Naive thymus-derived CD8-positive, alpha-beta T cell (primary cell): Measurements from ENCODE around the gene KATNBL1. TPM values are rescaled to one million over a fixed set of nuclear protein-coding genes. Genes with fewer than 3 reads are reported as not detected.
A peak's percentile ranks its signal among the peaks of the same experiment; 100 is the strongest.

Experiments used
- ATAC-seq, 2 donors: fragments of 150-1000 bp; cut with Tn5 transposase in 1 of 2; sonication (Bioruptor Pico), chemical (Tn5 transposase) in 1 of 2; 1 replicate in 1 of 2; 2 replicates in 1 of 2; pipeline ENCODE4 v1.10.0; 2021; ENCODE audit warnings: mild to moderate bottlenecking in 2 of 2, moderate library complexity in 2 of 2
- POLR2A ChIA-PET: fragments of 350-600 bp; sonication (Branson Sonifier 250); formaldehyde crosslinking; loops from one replicate; lab custom pipeline; 2021; ENCODE audit warnings: antibody characterized with exemption; lab: Charles Lee
- DNase-seq, 10 donors: peaks; one replicate each; pipeline versions ENCODE4 v3.0.0 to v3.0.0-alpha.2; 2020 to 2022
- H3K27ac Mint-ChIP-seq, 10 donors: one replicate each; pipeline ENCODE4 v1.8.0; 2020 to 2022; ENCODE audit warnings: mild to moderate bottlenecking in 10 of 10, mixed read lengths in 10 of 10, moderate library complexity in 4 of 10, inconsistent platforms in 1 of 10
- H3K27me3 Mint-ChIP-seq, 5 donors: one replicate each; pipeline ENCODE4 v1.8.0; 2021 to 2022; ENCODE audit warnings: mixed read lengths in 5 of 5
- H3K36me3 Mint-ChIP-seq, 3 donors: one replicate each; pipeline ENCODE4 v1.8.0; 2020 to 2022; ENCODE audit warnings: mixed read lengths in 3 of 3, mild to moderate bottlenecking in 2 of 3, inconsistent platforms in 1 of 3
- H3K4me1 Mint-ChIP-seq, 4 donors: one replicate each; pipeline ENCODE4 v1.8.0; 2021 to 2022; ENCODE audit warnings: mixed read lengths in 4 of 4
- H3K4me3 Mint-ChIP-seq, 10 donors: one replicate each; pipeline ENCODE4 v1.8.0; 2020 to 2022; ENCODE audit warnings: mild to moderate bottlenecking in 10 of 10, mixed read lengths in 10 of 10, moderate library complexity in 6 of 10, inconsistent platforms in 1 of 10
- H3K9me3 Mint-ChIP-seq, 9 donors: one replicate each; pipeline ENCODE4 v1.8.0; 2020 to 2022; ENCODE audit warnings: mixed read lengths in 9 of 9, mild to moderate bottlenecking in 3 of 9, inconsistent platforms in 1 of 9, moderate library complexity in 1 of 9
- polyA plus RNA-seq, 3 donors: library from polyadenylated mRNA; unstranded; fragments of 300-500 nt; fragmentation: Illumina TruSeq; gene quantifications; one replicate each; pipeline ENCODE4 v1.2.3, GENCODE V29; 2021
- total RNA-seq, 8 experiments: library from RNA in 2 of 8; stranded (reverse) in 2 of 8; gene quantifications; one replicate each; pipeline ENCODE4 v1.2.3 and lab custom pipeline; 2021 to 2026

Gene KATNBL1, protein sequence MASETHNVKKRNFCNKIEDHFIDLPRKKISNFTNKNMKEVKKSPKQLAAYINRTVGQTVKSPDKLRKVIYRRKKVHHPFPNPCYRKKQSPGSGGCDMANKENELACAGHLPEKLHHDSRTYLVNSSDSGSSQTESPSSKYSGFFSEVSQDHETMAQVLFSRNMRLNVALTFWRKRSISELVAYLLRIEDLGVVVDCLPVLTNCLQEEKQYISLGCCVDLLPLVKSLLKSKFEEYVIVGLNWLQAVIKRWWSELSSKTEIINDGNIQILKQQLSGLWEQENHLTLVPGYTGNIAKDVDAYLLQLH
- total RNA-seq (10 to 100 TPM; 33.8 to 38.8 TPM), polyA plus RNA-seq (10 to 100 TPM; 24.6 to 38.7 (median 34.3) TPM), total RNA-seq (lab: John Stamatoyannopoulos, UW) (20.2 to 47.9 (median 28.7) reads per million in 6 experiments)

DNA sequence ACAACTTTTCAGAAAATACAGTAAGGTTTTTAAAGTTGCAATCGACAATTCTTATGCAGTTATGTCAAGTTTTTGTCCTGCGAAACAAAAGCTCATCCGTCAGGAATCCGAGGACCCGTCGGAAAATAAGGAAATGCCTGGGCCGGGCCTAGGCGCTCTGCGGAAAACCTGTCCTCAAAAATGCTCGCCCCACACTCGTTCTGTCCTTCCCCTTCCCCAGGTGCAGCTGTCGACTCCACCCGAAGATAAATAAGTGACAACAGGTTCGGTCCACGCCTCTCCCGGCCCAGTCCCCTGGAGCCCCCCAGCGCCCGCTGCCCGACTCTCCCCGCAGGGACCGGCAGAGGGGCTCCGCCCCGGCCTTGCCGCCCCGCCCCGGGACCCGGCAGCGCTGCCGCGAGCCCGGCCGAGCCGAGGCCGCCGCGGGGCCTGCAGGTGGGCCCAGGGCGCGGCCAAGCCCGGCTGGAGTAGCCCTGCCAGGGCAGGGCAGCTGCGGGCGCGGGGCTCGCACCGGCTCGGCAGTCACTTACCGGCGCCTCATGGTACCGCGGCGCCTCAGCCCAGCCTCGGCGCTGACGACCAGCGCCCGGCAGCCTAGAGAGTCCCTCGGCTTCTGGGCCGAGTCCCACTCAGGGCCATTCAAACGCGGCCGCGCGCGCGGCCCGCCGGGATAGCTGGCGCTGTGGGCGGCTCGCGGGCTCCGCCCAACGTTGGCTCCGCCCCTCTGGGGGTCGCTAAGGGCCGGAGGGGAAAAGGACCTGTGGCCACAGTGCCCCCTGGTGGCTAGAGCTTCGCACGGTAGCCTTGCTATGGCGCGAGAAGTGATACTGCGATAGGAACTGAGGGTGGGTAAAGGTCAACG is at the start of gene KATNBL1:
Gene KATNBL1 (minus strand): TSS at position 676 of the 862 bp plus-strand sequence. CDS start 46,420 bp downstream, outside the sequence.
- H3K27me3 Mint-ChIP-seq = no peaks in the 10 kb centered on the region
- H3K9me3 Mint-ChIP-seq = no peaks in the 10 kb centered on the region
- ATAC-seq = peak; percentile 88 to 89
- POLR2A ChIA-PET = interaction anchor here (0.9 to 2.0 kb wide), 10 partner anchors 15 to 171 kb away, joined by 3 to 9 read pairs (median 5); partner anchors contain the start of genes AVEN, EMC4, LPCAT4 and NOP10
- H3K36me3 Mint-ChIP-seq = peaks cover 0 to 8% (median 0%) of the 10 kb centered on the region in 3 donors
- H3K4me3 Mint-ChIP-seq = peak within 1 kb of the TSS; percentile 74 to 95 (median 92)
- peaks cover 3 to 29% (median 19%) of the 10 kb centered on the region in 4 donors for H3K4me1 Mint-ChIP-seq
- peak within 1 kb of the TSS; percentile 59 to 95 (median 90) for H3K27ac Mint-ChIP-seq
- DNase-seq = peak; percentile 89 to 98 (median 92)

GRCh38 chr15:34259566-34259965 is 49.7 kb upstream of the KATNBL1 start:
- no peaks in the 10 kb centered on the region for H3K27me3 Mint-ChIP-seq
- POLR2A ChIA-PET = no interaction called here
- H3K27ac Mint-ChIP-seq = peak overlapping the region in 4 of 10 donors; percentile 1 to 34 (median 11)
- ATAC-seq (no peak), DNase-seq (no peak)
- no peaks in the 10 kb centered on the region for H3K9me3 Mint-ChIP-seq
- peaks cover 5 to 73% (median 14%) of the 10 kb centered on the region in 3 donors for H3K36me3 Mint-ChIP-seq
- H3K4me3 Mint-ChIP-seq = no peak overlapping the region
- peaks cover 0 to 11% (median 3%) of the 10 kb centered on the region in 4 donors for H3K4me1 Mint-ChIP-seq

DNA sequence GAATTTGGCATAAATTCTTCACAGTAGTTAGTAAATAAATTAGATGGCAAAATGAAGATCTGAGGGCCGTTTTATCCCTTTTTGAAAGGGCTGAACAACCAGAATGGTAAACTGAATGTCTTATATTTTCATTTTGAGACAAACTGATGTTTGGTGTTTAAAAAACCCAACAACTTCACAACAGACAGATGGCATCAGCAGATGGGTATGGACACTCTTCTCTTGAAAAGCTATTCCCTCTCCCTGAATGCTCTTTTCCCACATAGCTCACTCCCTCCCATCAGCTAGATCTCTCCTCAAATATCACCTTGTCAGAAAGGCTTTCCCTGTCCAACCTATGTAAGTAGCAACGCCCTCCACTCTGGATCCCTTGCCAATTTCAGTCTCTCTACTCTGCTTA is 48.3 kb upstream of the KATNBL1 start:
- Mint-ChIP-seq H3K36me3 (peaks cover 5 to 81% (median 16%) of the 10 kb centered on the region in 3 donors), H3K27me3 (no peaks in the 10 kb centered on the region), H3K27ac (peak overlapping the region in 9 of 10 donors; percentile 20 to 76 (median 38)), H3K9me3 (no peaks in the 10 kb centered on the region), H3K4me1 (peaks cover 0 to 11% (median 2%) of the 10 kb centered on the region in 4 donors), H3K4me3 (no peak overlapping the region)
- POLR2A ChIA-PET = no interaction called here
- ATAC-seq (no peak), DNase-seq (no peak)

DNA sequence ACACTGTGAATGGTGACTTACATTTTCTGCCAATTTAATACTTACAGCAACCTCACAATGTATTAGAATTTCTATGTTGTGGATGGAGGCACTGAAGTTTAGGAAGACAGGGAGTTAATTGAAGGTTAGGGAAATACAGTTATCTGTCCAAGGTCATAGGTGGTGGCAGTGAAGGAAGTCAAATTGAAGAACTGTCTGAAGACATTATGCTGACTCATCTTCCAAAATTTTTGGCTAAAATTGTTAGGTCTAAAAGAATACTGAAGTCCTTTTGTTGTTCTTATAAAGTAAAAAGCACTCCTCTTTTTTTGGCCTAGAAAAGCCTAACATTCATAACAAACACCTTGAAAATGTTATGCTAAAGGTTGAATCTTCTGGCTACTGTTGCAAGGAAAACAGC is 42.6 kb upstream of the KATNBL1 start:
- POLR2A ChIA-PET = interaction anchor here (0.6 kb wide), 1 partner anchor 75 kb away, joined by 4 read pairs; no protein-coding TSS in a partner anchor
- Mint-ChIP-seq H3K4me1 (peaks cover 0 to 4% (median under 1%) of the 10 kb centered on the region in 4 donors), H3K4me3 (no peak overlapping the region), H3K27ac (peak overlapping the region in 1 of 10 donors; percentile 3), H3K27me3 (no peaks in the 10 kb centered on the region), H3K9me3 (no peaks in the 10 kb centered on the region), H3K36me3 (peaks cover 5 to 91% (median 24%) of the 10 kb centered on the region in 3 donors)
- ATAC-seq (no peak), DNase-seq (no peak)

DNA sequence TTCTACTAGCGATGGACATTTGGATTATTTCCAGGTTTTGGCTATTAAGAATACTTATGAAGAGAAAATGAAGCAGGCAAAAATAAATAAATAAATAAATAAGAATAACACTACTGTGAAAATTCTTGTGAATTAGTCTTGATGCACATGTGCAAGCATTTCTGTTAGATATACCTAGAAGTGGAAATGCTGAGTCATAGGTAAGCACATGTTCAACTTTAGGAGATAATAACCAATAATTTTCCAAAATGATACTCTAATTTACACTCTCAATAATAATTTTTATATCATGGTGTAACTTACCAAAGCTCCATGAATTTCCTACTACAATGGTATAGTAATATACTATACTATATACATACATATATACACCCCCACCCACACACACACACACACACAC is 38.3 kb upstream of the KATNBL1 start:
- H3K36me3 Mint-ChIP-seq = peaks cover 0 to 87% (median 18%) of the 10 kb centered on the region in 3 donors
- H3K27me3 Mint-ChIP-seq = no peaks in the 10 kb centered on the region
- ATAC-seq (no peak), DNase-seq (no peak)
- no peak overlapping the region for H3K27ac Mint-ChIP-seq
- H3K9me3 Mint-ChIP-seq = no peaks in the 10 kb centered on the region
- peaks cover 0 to 4% (median 2%) of the 10 kb centered on the region in 4 donors for H3K4me1 Mint-ChIP-seq
- H3K4me3 Mint-ChIP-seq = no peak overlapping the region
- POLR2A ChIA-PET = interaction anchor here (0.6 kb wide), 1 partner anchor 1168 kb away, joined by 3 read pairs; no protein-coding TSS in a partner anchor

DNA sequence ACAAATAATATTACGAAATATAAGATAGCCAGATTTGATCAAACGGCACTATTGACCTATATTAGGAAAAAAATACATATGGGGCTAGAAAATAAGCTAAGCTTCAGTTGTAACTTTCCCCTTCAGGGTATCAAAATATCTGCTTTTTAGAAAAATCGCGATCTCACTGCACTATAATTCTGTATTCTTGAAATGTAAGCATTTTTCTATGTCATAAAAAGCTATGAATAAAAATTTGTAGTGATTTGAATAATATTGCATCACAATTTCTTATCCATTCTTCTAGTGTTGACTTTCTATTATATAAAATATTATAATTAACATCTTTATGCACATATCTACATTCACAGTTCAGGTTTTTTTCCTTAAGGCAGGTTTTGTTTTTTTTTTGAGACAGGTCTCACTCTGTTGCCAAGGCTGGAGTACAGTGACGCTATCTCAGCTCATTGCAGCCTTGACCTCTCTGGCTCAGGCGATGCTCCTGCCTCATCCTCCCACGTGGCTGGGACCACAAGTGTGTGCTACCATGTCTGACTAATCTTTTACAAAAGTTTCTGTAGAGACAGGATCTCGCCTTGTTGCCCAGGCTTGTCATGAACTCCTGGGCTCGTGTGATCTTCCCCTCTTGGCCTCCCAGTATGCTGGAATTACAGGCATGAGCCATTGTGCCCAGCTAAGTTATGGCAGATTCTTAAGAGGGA is 36.5 kb upstream of the KATNBL1 start:
- peak overlapping the region in 4 of 10 donors; percentile 5 to 68 (median 42) for H3K27ac Mint-ChIP-seq
- H3K27me3 Mint-ChIP-seq = no peaks in the 10 kb centered on the region
- no peak overlapping the region for H3K4me3 Mint-ChIP-seq
- H3K9me3 Mint-ChIP-seq = no peaks in the 10 kb centered on the region
- no peak for DNase-seq
- no peak for ATAC-seq
- POLR2A ChIA-PET = interaction anchor here (0.5 kb wide), 1 partner anchor 62 kb away, joined by 5 read pairs; no protein-coding TSS in a partner anchor
- peaks cover 0 to 8% (median 3%) of the 10 kb centered on the region in 4 donors for H3K4me1 Mint-ChIP-seq
- peaks cover 0 to 85% (median 12%) of the 10 kb centered on the region in 3 donors for H3K36me3 Mint-ChIP-seq

DNA sequence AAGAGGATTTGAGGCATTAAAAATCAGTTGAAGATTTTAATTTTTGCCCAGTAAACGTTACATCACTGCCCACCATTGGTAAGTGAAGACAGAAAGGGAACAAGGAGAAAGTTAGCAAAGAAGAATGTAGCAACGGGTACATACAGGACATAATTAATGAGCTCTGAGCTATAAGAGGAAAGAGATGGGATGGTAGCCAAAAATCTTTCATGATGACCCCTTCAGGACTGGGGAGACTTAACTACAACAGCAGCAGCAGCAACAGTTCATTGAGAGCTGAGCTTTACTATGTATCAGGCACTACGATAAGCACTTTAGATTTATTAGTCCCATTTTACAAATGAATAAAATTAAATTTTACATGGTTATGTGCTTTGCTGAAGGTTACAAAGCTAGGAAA is 33.3 kb upstream of the KATNBL1 start:
- Mint-ChIP-seq H3K36me3 (peaks cover 0 to 91% (median 6%) of the 10 kb centered on the region in 3 donors), H3K4me3 (no peak overlapping the region), H3K27ac (peak overlapping the region in 4 of 10 donors; percentile 9 to 89 (median 18)), H3K9me3 (no peaks in the 10 kb centered on the region), H3K4me1 (peaks cover 0 to 8% (median 4%) of the 10 kb centered on the region in 4 donors), H3K27me3 (no peaks in the 10 kb centered on the region)
- ATAC-seq (no peak), DNase-seq (no peak)
- POLR2A ChIA-PET = interaction anchor here (0.6 kb wide), 1 partner anchor 132 kb away, joined by 4 read pairs; no protein-coding TSS in a partner anchor

GRCh38 chr15:34242331-34242710 is 32.4 kb upstream of the KATNBL1 start:
- H3K4me1 Mint-ChIP-seq = peaks cover 0 to 8% (median 4%) of the 10 kb centered on the region in 4 donors
- no peaks in the 10 kb centered on the region for H3K9me3 Mint-ChIP-seq
- H3K27me3 Mint-ChIP-seq = no peaks in the 10 kb centered on the region
- DNase-seq = no peak
- ATAC-seq = no peak
- H3K36me3 Mint-ChIP-seq = peaks cover 0 to 93% (median 9%) of the 10 kb centered on the region in 3 donors
- POLR2A ChIA-PET = interaction anchor here (0.9 to 1.8 kb wide), 3 partner anchors 97 to 125 kb away, joined by 3 to 11 read pairs (median 3); partner anchors contain the start of gene LPCAT4
- H3K4me3 Mint-ChIP-seq = no peak overlapping the region
- H3K27ac Mint-ChIP-seq = peak overlapping the region in 3 of 10 donors; percentile 27 to 54 (median 47)

- Mint-ChIP-seq H3K36me3 (peaks cover 0 to 95% (median 10%) of the 10 kb centered on the region in 3 donors), H3K27me3 (no peaks in the 10 kb centered on the region), H3K4me1 (peaks cover 0 to 8% (median 4%) of the 10 kb centered on the region in 4 donors), H3K27ac (peak overlapping the region in 5 of 10 donors; percentile 16 to 77 (median 27)), H3K4me3 (no peak overlapping the region), H3K9me3 (no peaks in the 10 kb centered on the region)
- DNase-seq (peak in 8 of 10 donors; percentile 8 to 67 (median 47)), ATAC-seq (peak; percentile 85 to 87)
- POLR2A ChIA-PET = interaction anchor here (0.6 to 1.8 kb wide), 5 partner anchors 96 to 126 kb away, joined by 3 to 11 read pairs (median 3); partner anchors contain the start of genes LPCAT4 and SLC12A6
Measured at GRCh38 chr15:34241376-34242330, 31.8 kb upstream of the KATNBL1 start.

DNA sequence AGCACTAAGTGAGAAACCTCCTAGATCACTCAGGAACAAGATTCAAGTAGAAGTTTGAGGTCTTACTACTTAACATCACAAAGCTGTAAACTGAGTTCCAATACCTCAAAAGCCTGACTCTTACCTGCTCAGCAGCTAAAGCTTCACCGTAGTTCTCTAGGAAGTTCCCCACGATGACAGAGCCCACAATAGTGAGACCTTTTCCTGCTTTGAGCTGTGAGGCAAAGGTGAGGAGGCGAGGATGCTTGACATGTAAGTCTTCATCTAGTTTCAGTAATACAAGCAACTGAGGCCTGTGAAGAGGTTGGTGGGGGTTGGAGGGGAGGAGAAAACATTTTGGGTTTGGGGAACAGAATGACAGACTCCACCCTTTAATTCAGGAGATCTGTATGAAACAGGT is 30.6 kb upstream of the KATNBL1 start:
- Mint-ChIP-seq H3K36me3 (peaks cover 0 to 96% (median 20%) of the 10 kb centered on the region in 3 donors), H3K27ac (peak overlapping the region in 2 of 10 donors; percentile 27 to 29), H3K27me3 (no peaks in the 10 kb centered on the region), H3K4me3 (no peak overlapping the region), H3K4me1 (peaks cover 0 to 8% (median 4%) of the 10 kb centered on the region in 4 donors), H3K9me3 (no peaks in the 10 kb centered on the region)
- ATAC-seq (no peak), DNase-seq (no peak)
- POLR2A ChIA-PET = interaction anchor here (1.8 kb wide), 1 partner anchor 97 kb away, joined by 4 read pairs; the partner anchor contains the start of gene SLC12A6
